Thoracic aorta (tissue), 2 donors: Measurements from ENCODE around the gene TBC1D9B. TPM values are rescaled to one million over a fixed set of nuclear protein-coding genes. Genes with fewer than 3 reads are reported as not detected.

Experiments
- ATAC-seq: fragments of 150-250 bp; one replicate; pipeline ENCODE4 v1.8.0; 2017; ENCODE audit warnings: low read depth; ENCODE audit not compliant: insufficient number of reproducible peaks, low FRiP score
- DNase-seq: peaks from one replicate; pipeline ENCODE4 v3.0.0-alpha.2; 2020; ENCODE audit warnings: low spot score
- H3K27ac ChIP-seq, 2 donors: fragments of 200-600 bp; sonication (generic); 1 replicate in 1 of 2; 2 replicates in 1 of 2; pipeline ENCODE4 v1.5.1; 2016; ENCODE audit warnings: mild to moderate bottlenecking in 2 of 2, moderate library complexity in 2 of 2
- H3K27me3 ChIP-seq: fragments of 200-600 bp; sonication (generic); replicated peaks from 2 replicates; pipeline ENCODE4 v1.6.0; 2016; ENCODE audit warnings: mild to moderate bottlenecking; ENCODE audit not compliant: insufficient read depth
- H3K36me3 ChIP-seq: fragments of 200-600 bp; sonication (generic); one replicate; pipeline ENCODE4 v1.5.1; 2016
- H3K4me1 ChIP-seq, 2 donors: fragments of 200-600 bp; sonication (generic); 1 replicate in 1 of 2; 2 replicates in 1 of 2; pipeline versions ENCODE4 v1.5.1 to v1.6.0; 2016; ENCODE audit warnings: low read depth in 2 of 2, mild to moderate bottlenecking in 1 of 2; ENCODE audit not compliant: control insufficient read depth in 1 of 2
- H3K4me3 ChIP-seq: fragments of 200-600 bp; sonication (generic); 2 replicates; pipeline ENCODE4 v1.5.1; 2016; ENCODE audit warnings: mild to moderate bottlenecking
- H3K9me3 ChIP-seq: fragments of 200-600 bp; sonication (generic); 2 replicates; pipeline ENCODE4 v1.5.1; 2016
- total RNA-seq, 2 donors: library from RNA; depleted of rRNA; stranded (reverse); fragments of >200 nt; gene quantifications; one replicate each; pipeline versions ENCODE4 v1.1.0 to v1.2.3, GENCODE V29; 2016
- TF ChIP-seq, protein P1 (sequence below): fragments of 200-600 bp; sonication (generic); IDR thresholded peaks from one replicate; pipeline ENCODE4 v1.5.1; 2019; ENCODE audit warnings: antibody characterized with exemption

Gene TBC1D9B
- total RNA-seq, 2 donors from 2014 or later = 91.9 to 104 TPM

DNA sequence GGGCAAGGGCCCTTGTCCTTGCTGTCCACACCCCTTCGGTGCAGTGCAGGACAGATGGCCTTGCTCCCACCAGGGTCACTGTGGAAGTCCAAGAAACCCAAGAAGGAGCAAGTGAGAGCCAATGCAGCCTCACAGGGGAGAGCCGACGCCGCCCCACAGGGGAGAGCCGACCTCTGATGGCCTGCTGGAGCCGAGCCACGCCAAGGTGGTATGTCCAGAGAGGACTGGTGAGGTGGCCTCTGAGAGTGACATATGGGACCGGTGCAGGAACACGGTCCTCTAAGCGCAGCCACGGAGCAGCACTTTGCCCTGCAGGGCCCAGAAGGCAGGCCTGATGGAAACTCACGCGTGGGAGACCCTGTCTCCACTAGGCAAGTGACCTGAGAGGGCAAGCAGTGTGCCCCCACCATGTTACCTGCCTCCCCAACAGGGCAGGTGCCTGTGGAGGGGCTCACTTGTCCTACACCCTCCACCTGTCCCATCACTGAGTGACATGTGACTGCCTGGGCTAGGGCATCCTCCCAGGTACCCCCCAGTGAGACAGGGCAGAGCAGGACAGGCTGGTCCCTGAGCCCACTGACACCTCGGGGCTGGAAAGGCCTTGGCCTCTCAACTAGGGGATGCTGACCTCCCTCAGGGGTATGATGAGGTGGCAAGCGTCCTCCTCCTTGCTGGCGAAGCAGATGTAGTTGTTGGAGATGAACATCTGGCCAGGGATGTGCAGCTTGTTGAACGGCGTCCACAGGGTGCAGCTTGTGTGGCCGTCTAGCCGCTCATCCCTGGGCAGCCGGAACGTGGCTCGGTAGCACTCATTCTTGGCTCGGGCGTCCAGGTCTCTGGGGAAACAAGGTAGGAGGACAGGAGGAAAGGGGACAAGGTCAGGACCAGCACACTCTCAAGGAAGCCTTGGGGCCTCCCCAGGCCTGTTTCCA, 16.7 kb downstream of the TBC1D9B start:
- ATAC-seq = no peak

DNA sequence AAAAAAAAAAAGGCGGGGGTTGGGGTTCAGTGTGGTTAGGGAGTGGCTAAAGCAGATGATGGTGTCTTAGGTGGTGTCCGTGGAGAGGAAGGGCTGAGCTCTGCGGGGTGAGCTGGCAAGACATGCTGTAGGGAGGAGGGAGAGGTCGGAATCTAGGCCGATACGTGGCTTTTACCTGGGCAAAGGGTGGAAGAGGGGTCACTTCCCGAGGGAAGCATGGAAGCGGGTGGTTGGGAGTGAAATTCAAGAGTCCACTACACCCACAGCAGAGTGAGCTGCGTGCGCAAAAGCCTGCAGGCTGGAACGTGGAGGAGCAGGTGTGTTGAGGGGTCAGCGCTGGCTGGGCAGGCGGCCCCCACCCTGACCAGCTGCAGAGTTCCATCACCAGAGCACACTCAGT, 17.8 kb downstream of the TBC1D9B start:
- ATAC-seq = no peak
- peaks cover 74% of the 10 kb centered on the region for H3K36me3 ChIP-seq
- H3K27me3 ChIP-seq = no peaks in the 10 kb centered on the region
- H3K27ac ChIP-seq = no peak overlapping the region
- no peak overlapping the region for H3K4me3 ChIP-seq
- no peak for DNase-seq
- H3K9me3 ChIP-seq = no peaks in the 10 kb centered on the region
- TF ChIP-seq, protein P1, sequence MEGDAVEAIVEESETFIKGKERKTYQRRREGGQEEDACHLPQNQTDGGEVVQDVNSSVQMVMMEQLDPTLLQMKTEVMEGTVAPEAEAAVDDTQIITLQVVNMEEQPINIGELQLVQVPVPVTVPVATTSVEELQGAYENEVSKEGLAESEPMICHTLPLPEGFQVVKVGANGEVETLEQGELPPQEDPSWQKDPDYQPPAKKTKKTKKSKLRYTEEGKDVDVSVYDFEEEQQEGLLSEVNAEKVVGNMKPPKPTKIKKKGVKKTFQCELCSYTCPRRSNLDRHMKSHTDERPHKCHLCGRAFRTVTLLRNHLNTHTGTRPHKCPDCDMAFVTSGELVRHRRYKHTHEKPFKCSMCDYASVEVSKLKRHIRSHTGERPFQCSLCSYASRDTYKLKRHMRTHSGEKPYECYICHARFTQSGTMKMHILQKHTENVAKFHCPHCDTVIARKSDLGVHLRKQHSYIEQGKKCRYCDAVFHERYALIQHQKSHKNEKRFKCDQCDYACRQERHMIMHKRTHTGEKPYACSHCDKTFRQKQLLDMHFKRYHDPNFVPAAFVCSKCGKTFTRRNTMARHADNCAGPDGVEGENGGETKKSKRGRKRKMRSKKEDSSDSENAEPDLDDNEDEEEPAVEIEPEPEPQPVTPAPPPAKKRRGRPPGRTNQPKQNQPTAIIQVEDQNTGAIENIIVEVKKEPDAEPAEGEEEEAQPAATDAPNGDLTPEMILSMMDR = no peak
- H3K4me1 ChIP-seq = no peaks in the 10 kb centered on the region

More for the DNA sequence above, 16.7 kb downstream of the TBC1D9B start:
- H3K36me3 ChIP-seq = peaks cover 83% of the 10 kb centered on the region
- H3K4me1 ChIP-seq = no peaks in the 10 kb centered on the region
- no peaks in the 10 kb centered on the region for H3K9me3 ChIP-seq
- H3K27ac ChIP-seq = no peak overlapping the region
- TF ChIP-seq, protein P1 = no peak
- no peaks in the 10 kb centered on the region for H3K27me3 ChIP-seq
- no peak overlapping the region for H3K4me3 ChIP-seq
- DNase-seq = no peak

GRCh38 chr5:179887802-179888201, 19.9 kb downstream of the TBC1D9B start:
- H3K27me3 ChIP-seq = no peaks in the 10 kb centered on the region
- no peak overlapping the region for H3K27ac ChIP-seq
- H3K9me3 ChIP-seq = peaks cover 8% of the 10 kb centered on the region
- peaks cover 67% of the 10 kb centered on the region for H3K36me3 ChIP-seq
- no peak overlapping the region for H3K4me3 ChIP-seq
- no peak for DNase-seq
- TF ChIP-seq, protein P1 = no peak
- no peaks in the 10 kb centered on the region for H3K4me1 ChIP-seq
- ATAC-seq = no peak

- H3K36me3 ChIP-seq = peaks cover 60% of the 10 kb centered on the region
Observed at GRCh38 chr5:179887095-179887494, 20.6 kb downstream of the TBC1D9B start.

More at GRCh38 chr5:179887095-179887494, 20.6 kb downstream of the TBC1D9B start:
- Histone ChIP-seq H3K9me3 (peaks cover 15% of the 10 kb centered on the region), H3K4me1 (no peaks in the 10 kb centered on the region), H3K27ac (no peak overlapping the region), H3K27me3 (no peaks in the 10 kb centered on the region), H3K4me3 (no peak overlapping the region)
- DNase-seq = no peak
- no peak for ATAC-seq
- TF ChIP-seq, protein P1 = no peak
